Glutamatergic neuron (in vitro differentiated cells): ENCODE data around the gene ZNF763. TPM values are rescaled to one million over a fixed set of nuclear protein-coding genes. Genes with fewer than 3 reads are reported as not detected.
"Not testable (repeated sequence)": the region's sequence is repeated elsewhere in the genome, so short reads cannot be mapped to it uniquely, and the experiment has no call there.

Source experiments
- DNase-seq: peaks from one replicate; pipeline ENCODE4 v3.0.0; 2022
- H3K27ac Mint-ChIP-seq: one replicate; pipeline ENCODE4 v1.8.0; 2020; ENCODE audit warnings: mild to moderate bottlenecking, mixed read lengths, inconsistent platforms; ENCODE audit not compliant: unreplicated experiment
- H3K27me3 Mint-ChIP-seq: one replicate; pipeline ENCODE4 v1.8.0; 2020; ENCODE audit warnings: mild to moderate bottlenecking, moderate library complexity, mixed read lengths, inconsistent platforms; ENCODE audit not compliant: unreplicated experiment
- H3K36me3 Mint-ChIP-seq: one replicate; pipeline ENCODE4 v1.8.0; 2020; ENCODE audit warnings: mild to moderate bottlenecking, mixed read lengths, inconsistent platforms; ENCODE audit not compliant: unreplicated experiment
- H3K4me1 Mint-ChIP-seq: one replicate; pipeline ENCODE4 v1.8.0; 2020; ENCODE audit warnings: mild to moderate bottlenecking, low read depth, mixed read lengths, inconsistent platforms; ENCODE audit not compliant: unreplicated experiment
- H3K4me3 Mint-ChIP-seq: one replicate; pipeline ENCODE4 v1.8.0; 2020; ENCODE audit warnings: mild to moderate bottlenecking, mixed read lengths, inconsistent platforms; ENCODE audit not compliant: unreplicated experiment
- H3K9me3 Mint-ChIP-seq: one replicate; pipeline ENCODE4 v1.8.0; 2020; ENCODE audit warnings: mild to moderate bottlenecking, moderate library complexity, mixed read lengths, inconsistent platforms; ENCODE audit not compliant: unreplicated experiment
- total RNA-seq: library from RNA; stranded (reverse); fragmentation: NEBNext Ultra II Directional; extraction: Animal tissue kit (Norgen Biotek cat#: 25700); gene quantifications from one replicate; pipeline ENCODE4 v1.2.1, GENCODE V29; 2021; ENCODE audit not compliant: unreplicated experiment
- TF ChIP-seq, protein P1 (sequence below): fragments of 200-600 bp; sonication (generic); IDR thresholded peaks from one replicate; pipeline ENCODE4 v1.5.0; 2021; ENCODE audit not compliant: partially characterized antibody, unreplicated experiment

The ZNF763 gene
- total RNA-seq, 1 donor from 2014 or later, result 10.3 TPM

DNA sequence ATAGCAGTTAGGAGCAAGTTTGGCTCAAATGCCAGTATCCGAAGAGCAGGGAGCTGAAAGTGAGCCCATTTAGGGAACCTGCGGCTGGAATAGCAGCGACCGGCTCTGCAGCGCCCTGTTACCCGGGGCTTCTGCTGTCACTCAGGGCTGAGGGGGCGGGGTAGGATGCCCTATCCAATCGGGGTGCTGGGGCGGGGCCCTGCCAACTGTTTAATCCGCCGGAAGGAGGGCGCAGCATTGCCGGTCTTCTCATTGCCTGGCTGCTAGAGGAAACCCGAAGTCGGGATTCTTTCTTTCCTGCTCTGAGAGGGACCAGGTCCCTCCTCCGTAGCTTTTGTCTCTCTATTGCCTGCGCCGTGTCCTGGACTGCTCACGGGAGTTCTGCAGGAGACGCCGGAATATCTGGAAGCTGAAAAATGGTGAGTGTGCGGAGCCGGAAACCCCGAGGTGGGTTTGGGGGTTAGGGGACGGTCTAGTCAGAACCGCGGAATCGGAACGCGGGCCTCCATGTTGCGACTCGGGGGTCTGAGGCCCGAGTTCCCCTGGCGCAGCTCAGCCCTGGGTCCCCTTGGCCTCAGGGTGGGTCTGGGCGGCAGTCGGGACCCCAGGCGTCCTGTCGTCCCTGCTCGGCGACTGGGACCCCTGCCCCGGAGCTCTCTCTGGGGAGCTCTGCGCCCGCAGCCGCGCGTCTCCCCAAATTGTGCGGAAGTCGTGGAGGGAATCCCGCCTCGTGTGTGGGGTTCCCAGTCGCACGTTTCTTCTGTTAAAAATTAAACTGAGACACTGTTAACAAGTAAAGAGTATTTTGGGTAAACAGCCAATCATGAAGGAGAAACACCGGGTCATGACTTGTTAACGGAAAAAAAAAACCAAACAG, 22.8 kb downstream of the ZNF763 start:
- peaks cover 13% of the 10 kb centered on the region for H3K9me3 Mint-ChIP-seq
- H3K4me3 Mint-ChIP-seq, result peak overlapping the region; percentile 98
- peaks cover 2% of the 10 kb centered on the region for H3K4me1 Mint-ChIP-seq

DNA sequence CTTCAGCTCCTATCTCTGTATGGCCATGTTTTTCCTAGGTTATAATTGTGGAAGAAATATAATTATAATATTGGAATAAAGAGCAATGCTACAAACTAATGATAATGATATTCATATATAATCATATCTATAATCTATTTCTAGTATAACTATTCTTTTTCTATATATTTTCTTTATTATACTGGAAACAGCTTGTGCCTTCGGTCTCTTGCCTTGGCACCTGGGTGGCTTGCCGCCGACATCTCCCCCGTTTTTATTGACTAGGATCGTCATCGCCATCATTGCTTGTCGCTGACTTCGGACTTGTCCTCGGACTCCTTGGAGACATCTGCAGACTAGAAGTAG, 24.2 kb downstream of the ZNF763 start:
- Mint-ChIP-seq H3K27ac (no peak overlapping the region), H3K27me3 (peaks cover 7% of the 10 kb centered on the region), H3K36me3 (no peaks in the 10 kb centered on the region), H3K4me1 (peaks cover 2% of the 10 kb centered on the region), H3K9me3 (peaks cover 10% of the 10 kb centered on the region), H3K4me3 (peak overlapping the region; percentile 98)
- TF ChIP-seq, protein P1, sequence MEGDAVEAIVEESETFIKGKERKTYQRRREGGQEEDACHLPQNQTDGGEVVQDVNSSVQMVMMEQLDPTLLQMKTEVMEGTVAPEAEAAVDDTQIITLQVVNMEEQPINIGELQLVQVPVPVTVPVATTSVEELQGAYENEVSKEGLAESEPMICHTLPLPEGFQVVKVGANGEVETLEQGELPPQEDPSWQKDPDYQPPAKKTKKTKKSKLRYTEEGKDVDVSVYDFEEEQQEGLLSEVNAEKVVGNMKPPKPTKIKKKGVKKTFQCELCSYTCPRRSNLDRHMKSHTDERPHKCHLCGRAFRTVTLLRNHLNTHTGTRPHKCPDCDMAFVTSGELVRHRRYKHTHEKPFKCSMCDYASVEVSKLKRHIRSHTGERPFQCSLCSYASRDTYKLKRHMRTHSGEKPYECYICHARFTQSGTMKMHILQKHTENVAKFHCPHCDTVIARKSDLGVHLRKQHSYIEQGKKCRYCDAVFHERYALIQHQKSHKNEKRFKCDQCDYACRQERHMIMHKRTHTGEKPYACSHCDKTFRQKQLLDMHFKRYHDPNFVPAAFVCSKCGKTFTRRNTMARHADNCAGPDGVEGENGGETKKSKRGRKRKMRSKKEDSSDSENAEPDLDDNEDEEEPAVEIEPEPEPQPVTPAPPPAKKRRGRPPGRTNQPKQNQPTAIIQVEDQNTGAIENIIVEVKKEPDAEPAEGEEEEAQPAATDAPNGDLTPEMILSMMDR, result no peak
- DNase-seq, result no peak

More for the DNA sequence above, 22.8 kb downstream of the ZNF763 start:
- TF ChIP-seq, protein P1, result no peak
- H3K27ac Mint-ChIP-seq, result peak overlapping the region; percentile 97
- H3K27me3 Mint-ChIP-seq, result peaks cover 7% of the 10 kb centered on the region
- H3K36me3 Mint-ChIP-seq, result no peaks in the 10 kb centered on the region
- peak; percentile 98 for DNase-seq

DNA sequence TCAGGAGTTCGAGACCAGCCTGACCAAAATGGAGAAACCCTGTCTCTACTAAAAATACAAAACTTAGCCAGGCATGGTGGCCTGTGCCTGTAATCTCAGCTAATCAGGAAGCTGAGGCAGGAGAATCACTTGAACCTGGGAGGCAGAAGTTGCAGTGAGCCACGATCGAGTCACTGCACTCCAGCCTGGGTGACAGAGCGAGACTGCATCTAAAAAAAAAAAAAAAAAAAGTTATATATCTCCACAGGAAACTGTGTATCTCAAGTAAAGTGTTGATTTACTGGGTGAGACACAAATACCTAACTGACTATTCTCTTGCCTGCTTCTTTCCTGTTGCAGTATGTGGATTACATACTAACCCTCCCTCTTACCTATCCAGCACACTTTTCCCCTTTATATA, 27.1 kb downstream of the ZNF763 start:
- H3K36me3 Mint-ChIP-seq, result peaks cover 11% of the 10 kb centered on the region
- H3K27me3 Mint-ChIP-seq, result not testable (repeated sequence)

DNA sequence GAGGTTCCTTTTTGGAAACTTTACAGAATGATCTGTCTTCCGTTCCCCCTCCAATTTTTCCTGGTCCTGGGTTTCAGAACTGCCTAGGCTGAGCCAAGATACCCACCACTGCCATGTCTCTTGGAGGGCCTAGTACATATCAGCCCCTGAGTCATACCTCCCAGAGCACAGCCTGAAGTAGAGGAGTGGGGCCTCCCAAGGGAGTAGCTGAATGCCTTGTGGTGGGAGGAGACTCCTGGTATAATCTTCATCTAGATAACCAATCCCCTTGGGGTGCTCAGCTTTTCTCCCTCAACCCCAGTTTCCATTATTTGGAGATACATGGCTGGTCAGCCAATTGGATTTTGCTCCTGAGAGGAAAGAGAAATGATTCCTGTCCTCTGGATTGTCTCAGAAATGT, 30.3 kb downstream of the ZNF763 start:
- Mint-ChIP-seq H3K4me3 (no peak overlapping the region), H3K4me1 (peaks cover 2% of the 10 kb centered on the region), H3K36me3 (peaks cover 27% of the 10 kb centered on the region), H3K27ac (no peak overlapping the region), H3K27me3 (peaks cover 3% of the 10 kb centered on the region), H3K9me3 (peaks cover 1% of the 10 kb centered on the region)
- DNase-seq, result no peak
- TF ChIP-seq, protein P1, result no peak

More for the DNA sequence above, 27.1 kb downstream of the ZNF763 start:
- H3K4me3 Mint-ChIP-seq, DNase-seq, H3K9me3 Mint-ChIP-seq, H3K4me1 Mint-ChIP-seq, H3K27ac Mint-ChIP-seq: not testable (repeated sequence)

DNA sequence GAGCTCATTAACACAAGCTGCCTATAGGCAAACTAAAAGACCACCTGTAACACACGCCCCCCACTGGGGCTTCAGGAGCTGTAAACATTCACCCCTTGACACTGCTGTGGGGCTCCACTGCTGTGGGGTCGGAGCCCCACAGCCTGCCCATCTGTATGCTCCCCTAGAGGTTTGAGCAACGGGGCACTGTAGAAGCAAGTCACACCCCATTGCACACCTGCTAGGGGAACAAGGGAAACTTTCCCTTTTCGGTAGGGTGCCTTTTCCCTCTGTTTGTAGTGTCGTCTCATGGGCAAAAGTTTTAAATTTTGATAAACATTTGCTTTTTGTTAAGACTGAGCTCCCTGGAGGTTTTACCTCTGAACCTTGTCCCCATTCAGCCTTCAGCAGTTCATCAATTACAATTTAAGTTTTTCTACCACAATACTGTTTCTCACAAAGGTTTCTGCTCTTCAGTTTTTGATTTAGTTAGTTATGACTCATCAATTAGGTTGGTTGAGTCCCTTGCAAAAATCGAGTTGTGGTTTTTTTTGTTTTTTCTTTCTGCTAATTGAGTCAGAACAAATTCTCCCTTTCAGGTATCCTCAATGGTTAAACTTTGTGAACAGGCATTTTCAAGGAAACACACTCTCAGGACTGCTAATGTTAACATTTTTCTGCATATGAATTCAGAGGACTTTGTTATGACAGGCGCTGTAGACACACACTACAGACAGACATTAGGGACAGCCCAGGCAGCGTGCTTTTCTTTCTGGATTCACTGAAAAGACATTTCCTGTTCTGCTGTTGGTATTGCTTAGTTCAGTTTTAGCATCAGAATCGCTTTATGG, 35.5 kb downstream of the ZNF763 start:
- TF ChIP-seq, protein P1, result no peak
- Mint-ChIP-seq H3K9me3 (peaks cover 1% of the 10 kb centered on the region), H3K27ac (no peak overlapping the region), H3K36me3 (peaks cover 26% of the 10 kb centered on the region), H3K4me1 (no peaks in the 10 kb centered on the region), H3K4me3 (no peak overlapping the region), H3K27me3 (peaks cover 3% of the 10 kb centered on the region)
- DNase-seq, result no peak
